Left lung (tissue), 10 donors: ENCODE results near the gene SPOPL. TPM values are rescaled to one million over a fixed set of nuclear protein-coding genes. Genes with fewer than 3 reads are reported as not detected.
"Not testable (repeated sequence)": the region's sequence is repeated elsewhere in the genome, so short reads cannot be mapped to it uniquely, and the experiment has no call there.

Experiments used
- ATAC-seq: fragments of 200-7000 bp; cut with Tn5 transposase; one replicate; pipeline ENCODE4 v1.9.1; 2020; ENCODE audit warnings: moderate library complexity
- DNase-seq, 4 donors: peaks; one replicate each; pipeline ENCODE4 v3.0.0-alpha.2; 2013 to 2020
- H3K27ac ChIP-seq, 2 donors: fragments of 200-600 bp; sonication (generic) in 1 of 2; one replicate each; pipeline versions ENCODE4 v1.5.0 to v1.8.0; 2020 to 2021
- H3K27me3 ChIP-seq, 2 donors: fragments of 200-600 bp; sonication (generic) in 1 of 2; one replicate each; pipeline versions ENCODE4 v1.5.0 to v1.8.0; 2020 to 2021
- H3K36me3 ChIP-seq, 2 donors: fragments of 200-600 bp; sonication (generic) in 1 of 2; one replicate each; pipeline versions ENCODE4 v1.5.0 to v1.8.0; 2020 to 2021
- H3K4me1 ChIP-seq, 2 donors: fragments of 200-600 bp; one replicate each; pipeline ENCODE4 v1.8.0; 2021
- H3K4me3 ChIP-seq, 2 donors: fragments of 200-600 bp; sonication (generic) in 1 of 2; one replicate each; pipeline versions ENCODE4 v1.5.0 to v1.8.0; 2020 to 2021; ENCODE audit warnings: mild to moderate bottlenecking in 1 of 2
- H3K9me3 ChIP-seq, 2 donors: fragments of 200-600 bp; sonication (generic) in 1 of 2; one replicate each; pipeline versions ENCODE4 v1.5.0 to v1.8.0; 2020 to 2021
- CTCF ChIP-seq, 2 donors: fragments of 200-600 bp; sonication (generic) in 1 of 2; IDR thresholded peaks; one replicate each; pipeline versions ENCODE4 v1.5.0 to v1.8.0; 2021; ENCODE audit warnings: antibody characterized with exemption in 2 of 2
- intact Hi-C, 2 donors: fragments of 100-400 bp; cut with DNase I; formaldehyde crosslinking; loops; one replicate each; pipeline versions ENCODE4 v1.11.2 to v1.14.2; 2022
- polyA plus RNA-seq, 6 donors: library from polyadenylated mRNA; unstranded; fragments of 120-200 nt; gene quantifications; one replicate each; pipeline ENCODE4 v1.2.1, GENCODE V29; 2013; ENCODE audit not compliant: insufficient read length in 6 of 6
- total RNA-seq, 2 donors: library from RNA; stranded (reverse); fragmentation: NEBNext Ultra II Directional; extraction: Animal tissue kit (Norgen Biotek cat#: 25700); gene quantifications; one replicate each; pipeline ENCODE4 v1.2.1, GENCODE V29; 2021
- donor health status: DM: no; HTN: yes; CAD: no.
- donor health status: DM: no; HTN: no; CAD: no.

SPOPL gene
- total and polyA plus RNA-seq, 8 donors = 23.2 to 32.8 (median 25.8) TPM

DNA sequence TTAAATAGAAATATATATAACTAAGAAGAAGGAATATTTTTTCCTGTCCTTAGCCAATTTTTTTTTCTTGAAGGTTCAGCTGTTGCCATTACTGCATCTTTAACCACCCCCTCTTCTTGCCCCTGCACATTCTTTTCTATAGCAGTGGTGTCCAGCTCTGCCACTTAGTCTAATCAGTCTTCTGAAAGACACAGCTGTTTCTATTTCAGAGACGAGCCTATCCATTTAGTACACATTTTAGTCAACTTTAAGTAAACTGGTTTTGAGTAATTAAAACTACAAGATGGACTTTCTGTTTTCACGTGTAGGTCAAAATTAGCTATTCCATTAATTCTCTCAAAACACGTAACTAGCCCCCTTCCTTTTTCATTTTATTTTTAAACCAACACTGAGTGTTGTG, 21.0 kb downstream of the SPOPL start:
- TF ChIP-seq CTCF (IDR thresholded peaks at IDR 0.05) = no peak
- H3K27ac ChIP-seq = no peak overlapping the region
- H3K4me3 ChIP-seq = no peak overlapping the region
- DNase-seq (no peak), ATAC-seq (no peak)
- H3K9me3 ChIP-seq = no peaks in the 10 kb centered on the region
- no peaks in the 10 kb centered on the region for H3K36me3 ChIP-seq
- H3K27me3 ChIP-seq = no peaks in the 10 kb centered on the region
- H3K4me1 ChIP-seq = peaks cover 0 to 30% of the 10 kb centered on the region in 2 donors
- intact Hi-C loops = no loop called here

DNA sequence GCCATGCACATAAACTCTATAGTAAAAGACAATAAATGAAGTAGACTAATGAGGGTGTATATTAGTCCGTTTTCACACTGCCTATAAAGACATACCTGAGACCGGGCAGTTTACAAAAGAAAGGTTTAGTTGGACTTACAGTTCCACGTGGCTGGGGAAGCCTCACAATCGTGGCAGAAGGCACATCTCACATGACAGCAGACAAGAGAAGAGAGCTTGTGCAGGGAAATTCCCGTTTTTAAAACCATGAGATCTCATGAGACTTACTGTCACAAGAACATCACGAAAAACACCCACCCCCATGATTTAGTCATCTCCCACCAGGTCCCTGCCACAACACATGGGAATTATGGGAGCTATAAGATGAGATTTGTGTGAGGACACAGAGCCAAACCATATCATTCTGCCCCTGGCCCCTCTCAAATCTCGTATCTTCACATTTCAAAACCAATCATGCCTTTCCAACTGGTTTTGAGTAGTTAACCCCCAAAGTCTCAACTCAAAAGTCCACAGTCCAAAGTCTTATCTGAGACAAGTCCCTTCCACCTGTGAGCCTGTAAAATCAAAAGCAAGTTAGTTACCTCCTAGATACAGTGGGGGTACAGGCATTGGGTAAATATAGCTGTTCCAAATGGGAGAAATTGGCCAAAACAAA, 21.6 kb downstream of the SPOPL start:
- ATAC-seq, DNase-seq, H3K4me3 ChIP-seq, intact Hi-C loops, H3K36me3 ChIP-seq, H3K27me3 ChIP-seq, H3K9me3 ChIP-seq: not testable (repeated sequence)
- Histone ChIP-seq H3K4me1 (peaks cover 0 to 30% of the 10 kb centered on the region in 2 donors), H3K27ac (peak overlapping the region in 1 of 2 donors; percentile 29)

GRCh38 chr2:138523673-138524042, 22.1 kb downstream of the SPOPL start:
- H3K36me3 ChIP-seq, H3K27me3 ChIP-seq, H3K9me3 ChIP-seq, H3K4me3 ChIP-seq, DNase-seq, intact Hi-C loops: not testable (repeated sequence)
- ATAC-seq = peak; percentile 16
- H3K4me1 ChIP-seq = peaks cover 0 to 30% of the 10 kb centered on the region in 2 donors
- peak overlapping the region in 1 of 2 donors; percentile 29 for H3K27ac ChIP-seq

DNA sequence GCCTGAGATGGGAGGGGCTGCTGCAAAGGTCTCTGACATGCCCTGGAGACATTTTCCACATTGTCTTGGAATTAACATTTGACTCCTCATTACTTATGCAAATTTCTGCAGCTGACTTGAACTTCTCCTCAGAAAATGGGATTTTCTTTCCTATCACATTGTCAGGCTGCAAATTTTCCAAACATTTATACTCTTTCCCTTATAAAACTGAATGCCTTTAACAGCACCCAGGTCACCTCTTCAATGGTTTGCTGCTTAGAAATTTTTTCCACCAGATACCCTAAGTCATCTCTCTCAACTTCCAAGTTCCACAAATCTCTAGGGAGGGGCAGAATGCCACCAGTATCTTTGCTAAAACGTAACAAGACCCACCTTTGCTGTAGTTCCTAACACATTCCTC, 22.8 kb downstream of the SPOPL start:
- H3K4me3 ChIP-seq, H3K27me3 ChIP-seq, DNase-seq, H3K36me3 ChIP-seq, H3K27ac ChIP-seq, intact Hi-C loops, H3K9me3 ChIP-seq, ATAC-seq: not testable (repeated sequence)
- H3K4me1 ChIP-seq = peaks cover 0 to 24% of the 10 kb centered on the region in 2 donors

- H3K4me1 ChIP-seq = peaks cover 0 to 3% of the 10 kb centered on the region in 2 donors
- ATAC-seq (no peak), DNase-seq (peak in 1 of 4 donors; percentile 31)
- H3K27ac ChIP-seq = no peak overlapping the region
- H3K9me3 ChIP-seq = no peaks in the 10 kb centered on the region
- TF ChIP-seq CTCF (IDR thresholded peaks at IDR 0.05) = no peak
- H3K36me3 ChIP-seq = peaks cover 0 to 2% of the 10 kb centered on the region in 2 donors
- no peak overlapping the region for H3K4me3 ChIP-seq
- intact Hi-C loops = no loop called here
- H3K27me3 ChIP-seq = no peaks in the 10 kb centered on the region
These were observed 30.3 kb downstream of the SPOPL start for GRCh38 chr2:138531913-138532312.

- intact Hi-C loops = no loop called here
- Histone ChIP-seq H3K27ac (no peak overlapping the region), H3K36me3 (peaks cover 0 to 3% of the 10 kb centered on the region in 2 donors), H3K4me3 (no peak overlapping the region), H3K9me3 (peaks cover 0 to 5% of the 10 kb centered on the region in 2 donors), H3K4me1 (no peaks in the 10 kb centered on the region), H3K27me3 (no peaks in the 10 kb centered on the region)
- ATAC-seq = no peak
- no peak for TF ChIP-seq CTCF (IDR thresholded peaks at IDR 0.05)
- no peak for DNase-seq
These were observed 33.2 kb downstream of the SPOPL start for GRCh38 chr2:138534791-138535190.

DNA sequence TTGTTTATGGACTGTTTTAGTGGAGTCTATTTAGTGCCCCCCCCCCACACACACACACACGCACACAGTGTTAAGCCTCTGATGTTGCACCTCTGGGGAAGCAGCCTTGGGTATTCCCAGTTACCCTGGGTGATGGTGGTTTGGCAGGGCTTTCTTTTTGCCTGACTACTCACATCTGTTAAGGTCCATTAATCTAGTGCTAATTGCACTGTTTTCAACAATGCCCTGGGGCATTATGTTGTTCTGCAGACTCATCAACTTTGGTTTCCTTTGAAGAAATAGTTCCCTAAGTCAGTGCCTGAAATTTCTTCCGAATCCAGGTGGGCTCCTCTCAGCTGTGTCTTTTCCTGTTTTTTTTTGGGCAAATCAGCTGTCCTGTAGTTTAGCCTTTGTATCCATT, 34.7 kb downstream of the SPOPL start:
- no peak overlapping the region for H3K27ac ChIP-seq
- intact Hi-C loops = no loop called here
- peaks cover 0 to 3% of the 10 kb centered on the region in 2 donors for H3K36me3 ChIP-seq
- peaks cover 0 to 5% of the 10 kb centered on the region in 2 donors for H3K9me3 ChIP-seq
- H3K4me3 ChIP-seq = no peak overlapping the region
- ATAC-seq (peak; percentile 23), DNase-seq (no peak)
- no peaks in the 10 kb centered on the region for H3K4me1 ChIP-seq
- TF ChIP-seq CTCF (IDR thresholded peaks at IDR 0.05) = no peak
- no peaks in the 10 kb centered on the region for H3K27me3 ChIP-seq
